Heart right ventricle (tissue), 16 donors: ENCODE results near the gene GPRASP3. TPM values are rescaled to one million over a fixed set of nuclear protein-coding genes. Genes with fewer than 3 reads are reported as not detected.
"Not testable (repeated sequence)": the region's sequence is repeated elsewhere in the genome, so short reads cannot be mapped to it uniquely, and the experiment has no call there.

Experiments used
- ATAC-seq, 8 donors: fragments of 200-7000 bp; cut with Tn5 transposase; one replicate each; pipeline ENCODE4 v1.9.1; 2020; ENCODE audit warnings: mild to moderate bottlenecking in 8 of 8, moderate library complexity in 8 of 8, moderate number of reproducible peaks in 1 of 8
- DNase-seq, 2 donors: peaks; one replicate each; pipeline ENCODE4 v3.0.0-alpha.2; 2020
- H3K27ac ChIP-seq, 10 donors: fragments of 200-600 bp; sonication (generic) in 2 of 10; one replicate each; pipeline versions ENCODE4 v1.5.0 to v1.8.0; 2020 to 2022; ENCODE audit warnings: mild to moderate bottlenecking in 3 of 10
- H3K27me3 ChIP-seq, 7 donors: fragments of 200-600 bp; one replicate each; pipeline ENCODE4 v1.8.0; 2021 to 2022; ENCODE audit warnings: mild to moderate bottlenecking in 2 of 7
- H3K36me3 ChIP-seq, 9 donors: fragments of 200-600 bp; sonication (generic) in 1 of 9; one replicate each; pipeline versions ENCODE4 v1.5.0 to v1.8.0; 2020 to 2022; ENCODE audit warnings: mild to moderate bottlenecking in 2 of 9
- H3K4me1 ChIP-seq, 9 donors: fragments of 200-600 bp; sonication (generic) in 1 of 9; one replicate each; pipeline versions ENCODE4 v1.5.0 to v1.8.0; 2020 to 2022; ENCODE audit warnings: mild to moderate bottlenecking in 4 of 9
- H3K4me3 ChIP-seq, 10 donors: fragments of 200-600 bp; sonication (generic) in 2 of 10; one replicate each; pipeline versions ENCODE4 v1.5.0 to v1.8.0; 2020 to 2022; ENCODE audit warnings: mild to moderate bottlenecking in 7 of 10, moderate library complexity in 2 of 10
- H3K9me3 ChIP-seq, 11 donors: fragments of 200-600 bp in 10 of 11; sonication (generic) in 2 of 11; one replicate each; pipeline versions ENCODE4 v1.5.0 to v1.8.0; 2013 to 2022; ENCODE audit warnings: mild to moderate bottlenecking in 2 of 11, control low read depth in 1 of 11, moderate library complexity in 1 of 11
- CTCF ChIP-seq, 9 donors: fragments of 200-600 bp; sonication (generic) in 2 of 9; IDR thresholded peaks; one replicate each; pipeline versions ENCODE4 v1.5.0 to v1.8.0; 2021 to 2022; ENCODE audit warnings: antibody characterized with exemption in 9 of 9, mild to moderate bottlenecking in 5 of 9, moderate library complexity in 1 of 9
- WGBS, 2 donors: extraction: QIAGEN DNeasy Blood & Tissue Kit; methylation state at CpG; one replicate each; pipeline ENCODE4 v1.1.7; 2013; ENCODE audit warnings: inconsistent platforms in 1 of 2; 5-methylcytosine and 5-hydroxymethylcytosine counted together
- intact Hi-C, 10 donors: fragments of 100-400 bp; cut with DNase I; formaldehyde crosslinking; loops; one replicate each; pipeline versions ENCODE4 v1.11.1 to v1.14.2; 2022
- long read RNA-seq, 3 donors: library from polyadenylated mRNA; unstranded; transcript quantifications; one replicate each; pipeline ENCODE4 v2.0.0, GENCODE V29; 2020 to 2021
- polyA plus RNA-seq, 2 donors: library from polyadenylated mRNA; stranded (reverse); fragments of 200-250 nt; gene quantifications; one replicate each; pipeline ENCODE4 v1.2.3, GENCODE V29; 2013
- total RNA-seq, 10 donors: library from RNA; stranded (reverse); fragmentation: NEBNext Ultra II Directional in 3 of 10; extraction: Animal tissue kit (Norgen Biotek cat#: 25700) in 3 of 10; gene quantifications; one replicate each; pipeline versions ENCODE4 v1.2.1 to v1.2.4, GENCODE V29; 2021 to 2023
- donor health status: Arrhythmogenic right ventricular cardiomyopathy.
- donor health status: ischemic (EF 13 %, LVEDD 7.1; RV severe dilation, severe dysfunction).
- donor health status: healthy with polysubstance abuse.
- donor health status: DM: no; HTN: yes; CAD: no.
- donor health status: DM: no; HTN: no; CAD: no.
- donor health status: ischemic (EF 25% LVEDD 6.9; RV normal size, moderate dysfunction).
- donor health status: ischemic (EF 25% LVEDD 5.7; RV mildly dilated, moderate dysfunction).
- donor health status: healthy.
- donor health status: DM: yes; HTN: yes; CAD: no.
- donor health status: Ischemic cardiomyopathy.
- donor health status: ischemic (EF 35%, LVEDD 5.7; RV mildly dilated, moderate dysfunction).
- donor health status: nonischemic (EF 11% LVEDD 7.7; RV severe dilation, severe dysfunction).
- donor health status: DM: yes; HTN: yes; CAD: no.
- donor health status: PGD.
- donor health status: ischemic (EF 29% LVEDD 5.4; RV normal size, mild dysfunction).
- donor health status: nonischemic (EF 23%, LVEDD 6.1; RV moderate dilation, normal function).

GPRASP3 gene
- total RNA-seq (10 to 100 TPM in 1 of 10 donors, 1 to 10 TPM in 9; 4.6 to 10.1 (median 6.6) TPM), polyA plus RNA-seq (1 to 10 TPM in 1 of 2 donors, under 1 TPM in 1; 0.73 to 1.0 TPM)
- long read RNA-seq, donor 1, partial matches to known transcripts: 0 of 1 reads
- long read RNA-seq, donor 1, other reads (novel, unspliced or antisense): 1 of 1 reads
- long read RNA-seq, donor 2, partial matches to known transcripts: 1 of 4 reads
- long read RNA-seq, donor 2, other reads (novel, unspliced or antisense): 3 of 4 reads
- long read RNA-seq, donor 3, full-length matches to known transcripts: 1 of 8 reads
- long read RNA-seq, donor 3, partial matches to known transcripts: 1 of 8 reads
- long read RNA-seq, donor 3, other reads (novel, unspliced or antisense): 6 of 8 reads

DNA sequence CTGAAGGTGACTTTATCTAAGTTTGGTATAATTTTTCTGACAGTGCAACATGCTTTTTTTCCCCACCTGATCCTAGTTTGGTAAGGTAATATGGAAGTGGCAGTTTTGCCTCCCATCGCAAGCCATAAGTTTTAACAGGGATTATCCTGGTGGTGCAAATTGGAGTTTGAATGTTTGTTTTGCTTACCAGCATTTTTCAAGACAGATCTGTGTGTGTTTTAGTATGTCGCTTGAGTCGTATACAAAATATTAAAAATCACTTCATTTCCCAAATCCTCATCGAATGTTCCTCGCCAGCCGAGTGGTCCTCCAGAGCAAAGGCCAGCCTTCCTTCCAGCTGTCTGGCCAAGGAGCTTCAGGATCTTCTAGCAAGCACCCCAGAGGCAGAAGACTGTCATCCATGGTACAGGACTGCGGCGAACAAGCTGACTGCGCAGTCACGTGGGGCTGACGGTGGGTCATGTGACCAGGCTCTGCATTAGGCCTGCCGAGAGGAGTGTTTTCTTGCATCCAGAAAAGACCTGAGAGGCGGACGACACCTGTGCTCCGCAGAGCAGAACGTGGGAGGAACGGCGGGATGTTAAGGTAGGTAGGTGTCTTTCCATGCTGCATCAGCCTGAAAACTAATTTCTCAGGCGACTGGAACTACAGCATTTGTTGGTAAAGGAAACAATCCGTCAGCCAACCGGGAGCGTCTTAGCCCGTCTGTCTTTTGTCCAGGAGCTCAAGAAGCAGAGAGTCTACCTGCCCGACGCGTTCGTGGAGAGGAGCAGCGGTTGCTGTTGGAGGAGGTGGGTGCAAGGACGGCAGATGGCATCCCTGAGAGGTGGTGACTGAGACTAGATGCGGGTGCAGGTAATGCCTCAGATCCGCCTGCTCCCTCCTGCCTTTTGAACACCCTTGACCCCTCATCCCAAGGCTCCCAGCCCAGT lies at the start of gene GPRASP3:
TSS of gene GPRASP3 (plus strand) at position 507 of the 932 bp plus-strand sequence. CDS start 28,253 bp downstream, outside the sequence.
- Histone ChIP-seq H3K4me3 (peak within 1 kb of the TSS; percentile 33 to 62 (median 54)), H3K36me3 (no peaks in the 10 kb centered on the region), H3K27me3 (no peaks in the 10 kb centered on the region), H3K27ac (peak within 1 kb of the TSS in 6 of 10 donors; percentile 27 to 63 (median 30)), H3K9me3 (no peaks in the 10 kb centered on the region), H3K4me1 (peaks cover 0 to 9% (median 0%) of the 10 kb centered on the region in 9 donors)
- no peak for TF ChIP-seq CTCF (IDR thresholded peaks at IDR 0.05)
- DNase-seq: peak; percentile 70 to 75
- intact Hi-C loops: loop anchor here in 1 of 10 donors (5.0 kb wide), 1 partner anchor 47 kb away; no protein-coding TSS in a partner anchor
- WGBS, 2 donors: 8 to 10% methylated on average over 31 of the region's 31 CpGs
- ATAC-seq: peak; percentile 93 to 98 (median 97)

GRCh38 chrX:102672856-102673255 lies 47.7 kb upstream of the GPRASP3 start:
- Histone ChIP-seq H3K9me3 (peaks cover 0 to 6% (median 0%) of the 10 kb centered on the region in 11 donors), H3K27me3 (peaks cover 0 to 1% (median 0%) of the 10 kb centered on the region in 7 donors), H3K4me1 (peaks cover 0 to 7% (median 0%) of the 10 kb centered on the region in 9 donors), H3K27ac (no peak overlapping the region), H3K36me3 (peaks cover 0 to 5% (median 0%) of the 10 kb centered on the region in 9 donors), H3K4me3 (no peak overlapping the region)
- 18 to 28% methylated on average over 3 of the region's 3 CpGs for WGBS, 2 donors
- TF ChIP-seq CTCF (IDR thresholded peaks at IDR 0.05): no peak
- DNase-seq (no peak), ATAC-seq (peak in 2 of 8 donors; percentile 42 to 54)
- intact Hi-C loops: no loop called here

- H3K36me3 ChIP-seq, DNase-seq, intact Hi-C loops, H3K4me3 ChIP-seq, ATAC-seq, H3K27ac ChIP-seq, H3K4me1 ChIP-seq, H3K27me3 ChIP-seq: not testable (repeated sequence)
- 100% methylated on average over 1 of the region's 1 CpG for WGBS, 2 donors
- H3K9me3 ChIP-seq: peaks cover 0 to 23% (median 11%) of the 10 kb centered on the region in 11 donors
Observed at GRCh38 chrX:102677479-102677878, 43.1 kb upstream of the GPRASP3 start.

DNA sequence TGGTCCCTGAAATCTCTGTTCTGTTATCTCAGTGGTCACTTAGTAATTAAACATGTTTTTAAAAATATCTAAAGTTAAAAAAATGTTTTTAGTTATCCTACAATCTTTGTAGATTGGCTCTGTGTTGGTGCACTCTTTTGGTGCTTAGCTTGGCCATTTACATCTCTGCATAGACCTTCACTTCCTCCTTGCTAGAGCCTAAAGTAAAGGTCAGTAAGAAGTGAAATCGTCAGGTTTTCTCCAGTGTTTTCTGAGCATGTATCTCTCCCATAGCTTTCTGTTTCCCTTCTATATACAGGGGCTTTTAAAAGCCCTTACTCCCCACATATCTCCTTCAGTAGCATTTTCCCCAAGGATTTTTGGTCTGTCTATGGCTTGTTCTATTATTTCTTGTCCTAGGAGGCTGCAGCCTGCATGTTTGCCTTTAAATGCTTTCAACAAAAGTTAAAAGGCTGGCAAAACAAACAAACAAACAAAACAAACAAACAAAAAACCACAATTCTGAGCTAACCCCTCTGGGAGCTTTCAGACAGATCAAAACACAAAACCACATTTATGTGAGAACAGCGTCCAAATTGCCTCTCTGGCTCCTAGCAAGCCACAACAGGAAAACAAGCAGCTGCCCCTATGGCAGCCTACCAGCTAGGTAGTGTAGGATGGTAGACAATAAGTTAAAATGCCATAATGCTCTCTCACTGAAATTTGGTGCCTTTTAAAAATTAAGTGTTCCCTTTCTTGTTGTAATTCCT lies 35.6 kb upstream of the GPRASP3 start:
- DNase-seq (no peak), ATAC-seq (no peak)
- H3K4me1 ChIP-seq: no peaks in the 10 kb centered on the region
- intact Hi-C loops: no loop called here
- H3K9me3 ChIP-seq: peaks cover 0 to 32% (median 16%) of the 10 kb centered on the region in 11 donors
- TF ChIP-seq CTCF (IDR thresholded peaks at IDR 0.05): no peak
- WGBS, 2 donors: 54 to 77% methylated on average over 2 of the region's 2 CpGs
- H3K36me3 ChIP-seq: peaks cover 0 to 7% (median 0%) of the 10 kb centered on the region in 9 donors
- H3K27ac ChIP-seq: no peak overlapping the region
- no peaks in the 10 kb centered on the region for H3K27me3 ChIP-seq
- no peak overlapping the region for H3K4me3 ChIP-seq
